Mammary microvascular endothelial cell (primary cell): Measurements from ENCODE around the gene ITGB1BP2. TPM values are rescaled to one million over a fixed set of nuclear protein-coding genes. Genes with fewer than 3 reads are reported as not detected.

Experiments used
- total RNA-seq: library from RNA; depleted of rRNA; stranded (reverse); fragments of >200 nt; gene quantifications from 2 replicates; pipeline ENCODE4 v1.2.3, GENCODE V29; 2015

Gene ITGB1BP2
- 0.20 and 1.00 TPM in 2 replicates for total RNA-seq

GRCh38 chrX:71301195-71301924 is at the start of gene ITGB1BP2:
Gene ITGB1BP2 (plus strand): TSS chrX:71301750. CDS start chrX:71301807, 57 bp downstream.

GRCh38 chrX:71254092-71254963 is 47.2 kb upstream of the ITGB1BP2 start, which contains the start of gene ZMYM3:
Gene ZMYM3 (minus strand): TSS chrX:71254140. CDS start chrX:71253255, 885 bp downstream.

GRCh38 chrX:71283403-71284143 is 18.0 kb upstream of the ITGB1BP2 start, which contains the start of gene NONO:
Gene NONO (plus strand): TSS chrX:71283635. CDS start chrX:71290638, 7,003 bp downstream.

Other genes starting within 250 kb of the ITGB1BP2 start
- gene SNX12, start 233.4 kb upstream of the ITGB1BP2 start, total RNA-seq = 85.9 and 90.5 TPM in 2 replicates
- 3.7 and 4.3 TPM in 2 replicates for gene FOXO4, start 205.9 kb upstream of the ITGB1BP2 start, total RNA-seq
- gene CXorf65, start 195.0 kb upstream of the ITGB1BP2 start, total RNA-seq = not detected in 2 replicates
- 1.3 and 1.9 TPM in 2 replicates for gene IL2RG, start 190.2 kb upstream of the ITGB1BP2 start, total RNA-seq
- gene MED12, start 183.2 kb upstream of the ITGB1BP2 start, total RNA-seq = 18.5 and 22.7 TPM in 2 replicates
- 0.05 TPM in 1 of 2 replicates, not detected in the other for gene NLGN3, start 156.9 kb upstream of the ITGB1BP2 start, total RNA-seq
- not detected in 2 replicates for gene GJB1, start 78.5 kb upstream of the ITGB1BP2 start, total RNA-seq
- 15.3 and 15.6 TPM in 2 replicates for gene ZMYM3, start 47.6 kb upstream of the ITGB1BP2 start, total RNA-seq
- 283 TPM in 2 replicates for gene NONO, start 18.1 kb upstream of the ITGB1BP2 start, total RNA-seq
- 10.4 and 12.4 TPM in 2 replicates for gene TAF1, start 64.6 kb downstream of the ITGB1BP2 start, total RNA-seq
- 31.8 and 33.1 TPM in 2 replicates for gene OGT, start 231.4 kb downstream of the ITGB1BP2 start, total RNA-seq